Kidney (tissue), 14 donors: Measurements from ENCODE around the gene LRRTM3. TPM values are rescaled to one million over a fixed set of nuclear protein-coding genes. Genes with fewer than 3 reads are reported as not detected.

Source experiments
- DNase-seq, 5 donors: peaks; one replicate each; pipeline ENCODE4 v3.0.0-alpha.2; 2013 to 2020
- FAIRE-seq: peaks from 2 replicates; lab custom pipeline; 2012; peaks lifted over from hg19 to GRCh38; lab: Jason Lieb, UNC
- H3K27ac ChIP-seq, 2 donors: one replicate each; pipeline ENCODE4 v1.7.0; 2013; ENCODE audit warnings: low read depth in 2 of 2, low read length in 2 of 2, inconsistent platforms in 1 of 2
- H3K27me3 ChIP-seq: one replicate; pipeline ENCODE4 v1.7.1; 2013; ENCODE audit warnings: low read length, inconsistent platforms; ENCODE audit not compliant: control insufficient read depth, insufficient read depth
- H3K36me3 ChIP-seq, 3 donors: one replicate each; pipeline versions ENCODE4 v1.7.0 to v1.7.1; 2013; ENCODE audit warnings: low read length in 3 of 3, control low read depth in 1 of 3, inconsistent platforms in 1 of 3; ENCODE audit not compliant: insufficient read depth in 3 of 3, control insufficient read depth in 2 of 3
- H3K4me1 ChIP-seq, 3 donors: one replicate each; pipeline versions ENCODE4 v1.7.0 to v1.7.1; 2013; ENCODE audit warnings: low read length in 3 of 3, inconsistent platforms in 1 of 3, low read depth in 1 of 3; ENCODE audit not compliant: control insufficient read depth in 2 of 3, insufficient read depth in 2 of 3
- H3K4me3 ChIP-seq, 3 donors: one replicate each; pipeline versions ENCODE4 v1.7.0 to v1.8.1; 2013; ENCODE audit warnings: low read length in 3 of 3, control low read depth in 1 of 3, inconsistent platforms in 1 of 3
- H3K9ac ChIP-seq, 3 donors: one replicate each; pipeline versions ENCODE4 v1.7.0 to v1.7.1; 2013; ENCODE audit warnings: low read length in 3 of 3, control low read depth in 1 of 3, inconsistent platforms in 1 of 3
- H3K9me3 ChIP-seq, 3 donors: one replicate each; pipeline versions ENCODE4 v1.7.0 to v1.7.1; 2013; ENCODE audit warnings: low read length in 3 of 3, control low read depth in 1 of 3, inconsistent platforms in 1 of 3; ENCODE audit not compliant: control insufficient read depth in 2 of 3, insufficient read depth in 1 of 3
- CTCF ChIP-seq: IDR thresholded peaks from 3 replicates; pipeline ENCODE4 v1.5.1; 2012; ENCODE audit warnings: mild to moderate bottlenecking, moderate library complexity, borderline replicate concordance; ENCODE audit not compliant: insufficient read depth; ENCODE audit errors: extremely low read depth
- intact Hi-C: fragments of 100-400 bp; cut with DNase I; formaldehyde crosslinking; loops from one replicate; pipeline ENCODE4 v1.11.1; 2022
- polyA plus RNA-seq: library from polyadenylated mRNA; stranded (reverse); fragments of 350-450 nt; fragmentation: Illumina TruSeq; extraction: RNeasy Lipid Tissue Mini Kit (QIAGEN cat#74804); gene quantifications from one replicate; pipeline ENCODE4 v1.2.3, GENCODE V29; 2014; ENCODE audit warnings: low read depth, low replicate concordance; ENCODE audit not compliant: insufficient read depth
- total RNA-seq: library from RNA; stranded (reverse); fragmentation: NEBNext Ultra II Directional; extraction: Animal tissue kit (Norgen Biotek cat#: 25700); gene quantifications from one replicate; pipeline ENCODE4 v1.2.1, GENCODE V29; 2021
- donor health status: control.
- donor health status: control.
- donor health status: control.
- donor health status: control.
- donor health status: control.
- donor health status: DM: yes; HTN: yes; CAD: no.
- donor health status: Normal renal cell carcinoma (clear cell type).

Gene LRRTM3
- total and polyA plus RNA-seq, 2 donors from 2014 or later = 0.22 TPM; not detected in 1

- FAIRE-seq (no peak), DNase-seq (no peak)
- no peak for TF ChIP-seq CTCF
- no peaks in the 10 kb centered on the region for H3K36me3 ChIP-seq
- H3K27me3 ChIP-seq = no peaks in the 10 kb centered on the region
- no peak overlapping the region for H3K9ac ChIP-seq
- no peaks in the 10 kb centered on the region for H3K4me1 ChIP-seq
- H3K27ac ChIP-seq = no peak overlapping the region
- H3K9me3 ChIP-seq = no peaks in the 10 kb centered on the region
- intact Hi-C loops = no loop called here
- no peak overlapping the region for H3K4me3 ChIP-seq
Measured at GRCh38 chr10:67076144-67076543, 150.3 kb downstream of the LRRTM3 start.

DNA sequence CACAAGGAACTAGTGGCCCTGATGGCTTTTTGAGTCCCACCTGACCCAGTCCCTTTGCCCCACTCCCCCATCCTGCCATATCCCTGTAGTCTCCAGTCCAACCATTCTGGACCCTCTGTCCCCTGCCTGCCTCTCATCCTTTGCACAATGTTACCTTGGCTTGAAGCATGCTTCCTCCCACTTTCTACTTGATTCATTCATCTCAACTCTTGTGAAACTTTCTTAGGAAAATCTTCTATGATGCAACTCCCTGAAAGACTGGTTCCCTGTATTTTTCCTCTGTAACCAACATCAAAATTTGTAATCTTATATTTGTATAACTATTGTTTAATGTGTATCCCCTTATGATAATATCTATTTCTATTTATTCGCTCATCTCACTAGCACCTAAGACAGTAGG, 151.5 kb downstream of the LRRTM3 start:
- H3K4me3 ChIP-seq = no peak overlapping the region
- H3K4me1 ChIP-seq = no peaks in the 10 kb centered on the region
- H3K27me3 ChIP-seq = no peaks in the 10 kb centered on the region
- DNase-seq (no peak), FAIRE-seq (no peak)
- TF ChIP-seq CTCF = no peak
- H3K9me3 ChIP-seq = no peaks in the 10 kb centered on the region
- intact Hi-C loops = no loop called here
- no peak overlapping the region for H3K27ac ChIP-seq
- no peak overlapping the region for H3K9ac ChIP-seq
- no peaks in the 10 kb centered on the region for H3K36me3 ChIP-seq

GRCh38 chr10:67079126-67079525, 153.3 kb downstream of the LRRTM3 start:
- Histone ChIP-seq H3K4me3 (no peak overlapping the region), H3K9ac (no peak overlapping the region), H3K27ac (no peak overlapping the region), H3K9me3 (no peaks in the 10 kb centered on the region), H3K4me1 (no peaks in the 10 kb centered on the region), H3K27me3 (no peaks in the 10 kb centered on the region), H3K36me3 (no peaks in the 10 kb centered on the region)
- no peak for FAIRE-seq
- DNase-seq = no peak
- TF ChIP-seq CTCF = no peak
- intact Hi-C loops = no loop called here
